NCI-H510A treated with DMSO at 0.1 percent for 48 hours (cell line): ENCODE measurements around the gene EIF4E2.

Source experiments
- DNase-seq: peaks from one replicate; lab custom pipeline; 2025; lab: John Stamatoyannopoulos, UW

Gene EIF4E2

GRCh38 chr2:232538671-232539070 is 11.8 kb upstream of the EIF4E2 start:
- no peak for DNase-seq

- no peak for DNase-seq
Observed at GRCh38 chr2:232539298-232540231, 10.9 kb upstream of the EIF4E2 start, which contains the start of gene CHRNG. Gene CHRNG, plus strand, starts transcription at chr2:232539692. Its CDS starts 56 bp downstream, at chr2:232539748.

- no peak for DNase-seq
Observed at GRCh38 chr2:232540441-232541041, 9.9 kb upstream of the EIF4E2 start.

- DNase-seq = no peak
Observed at GRCh38 chr2:232541195-232541960, 9.1 kb upstream of the EIF4E2 start.

GRCh38 chr2:232541961-232542714 is 8.4 kb upstream of the EIF4E2 start:
- no peak for DNase-seq

GRCh38 chr2:232542715-232543467 is 7.6 kb upstream of the EIF4E2 start:
- DNase-seq = no peak

- no peak for DNase-seq
Observed at GRCh38 chr2:232543491-232543890, 7.0 kb upstream of the EIF4E2 start.

GRCh38 chr2:232543928-232544631 is 6.4 kb upstream of the EIF4E2 start:
- DNase-seq = no peak

- no peak for DNase-seq
Observed at GRCh38 chr2:232544674-232545073, 5.8 kb upstream of the EIF4E2 start.

- no peak for DNase-seq
Observed at GRCh38 chr2:232545511-232546375, 4.7 kb upstream of the EIF4E2 start.

- DNase-seq = no peak
Observed at GRCh38 chr2:232547991-232548390, 2.5 kb upstream of the EIF4E2 start.

- no peak for DNase-seq
Observed at GRCh38 chr2:232549655-232550353, 685 bp upstream of the EIF4E2 start.

GRCh38 chr2:232551250-232551638 is 755 bp downstream of the EIF4E2 start:
- peak; percentile 39 for DNase-seq

- DNase-seq = no peak
Observed at GRCh38 chr2:232551776-232552175, 1.3 kb downstream of the EIF4E2 start.

GRCh38 chr2:232556426-232556825 is 5.9 kb downstream of the EIF4E2 start:
- no peak for DNase-seq

- DNase-seq = no peak
Observed at GRCh38 chr2:232562515-232563151, 12.1 kb downstream of the EIF4E2 start.

GRCh38 chr2:232563580-232563979 is 13.1 kb downstream of the EIF4E2 start:
- DNase-seq = no peak

- DNase-seq = no peak
Observed at GRCh38 chr2:232567721-232568120, 17.2 kb downstream of the EIF4E2 start.
